H1 (cell line): ENCODE data around the gene CHN2. TPM values are rescaled to one million over a fixed set of nuclear protein-coding genes. Genes with fewer than 3 reads are reported as not detected.

Experiments used
- CTCF ChIA-PET: fragments of 300-600 bp; sonication (Branson Sonifier 250); formaldehyde crosslinking; loops from one replicate; lab custom pipeline; 2021; ENCODE audit not compliant: partially characterized antibody; lab: Charles Lee
- POLR2A ChIA-PET: fragments of 300-600 bp; sonication (Branson Sonifier 250); formaldehyde crosslinking; loops from one replicate; lab custom pipeline; 2021; ENCODE audit warnings: inconsistent platforms; ENCODE audit not compliant: partially characterized antibody; lab: Charles Lee
- DNase-seq, 2 experiments: peaks; one replicate each; pipeline versions ENCODE4 v3.0.0 to v3.0.0-alpha.2; 2010 to 2022; ENCODE audit warnings: low spot score in 2 of 2, low read depth in 1 of 2, mixed read lengths in 1 of 2
- FAIRE-seq: peaks from 2 replicates; lab custom pipeline; 2011; peaks lifted over from hg19 to GRCh38; lab: Jason Lieb, UNC
- H2AFZ ChIP-seq: 2 replicates; pipeline ENCODE4 v1.8.1; 2012; ENCODE audit warnings: low read length, inconsistent platforms
- H2AK5ac ChIP-seq: 2 replicates; pipeline ENCODE4 v1.6.1; 2013; ENCODE audit warnings: low read depth, low read length
- H2BK120ac ChIP-seq: replicated peaks from 2 replicates; pipeline ENCODE3; 2013; ENCODE audit warnings: low read depth, low read length, inconsistent platforms
- H2BK12ac ChIP-seq: 2 replicates; pipeline ENCODE4 v1.6.1; 2013; ENCODE audit warnings: low read depth, low read length
- H2BK15ac ChIP-seq: 2 replicates; pipeline ENCODE4 v1.6.1; 2013; ENCODE audit warnings: low read length
- H2BK20ac ChIP-seq: 2 replicates; pipeline ENCODE4 v1.6.1; 2013; ENCODE audit warnings: low read length
- H2BK5ac ChIP-seq: 2 replicates; pipeline ENCODE4 v1.6.1; 2013; ENCODE audit warnings: low read depth, low read length
- H3K14ac ChIP-seq: 2 replicates; pipeline ENCODE4 v1.6.1; 2013; ENCODE audit warnings: inconsistent platforms; ENCODE audit not compliant: insufficient read length
- H3K18ac ChIP-seq: 2 replicates; pipeline ENCODE4 v1.6.1; 2013; ENCODE audit warnings: low read length; ENCODE audit errors: extremely low read depth
- H3K23ac ChIP-seq: 2 replicates; pipeline ENCODE4 v1.6.1; 2013; ENCODE audit warnings: inconsistent platforms; ENCODE audit not compliant: insufficient read length
- H3K23me2 ChIP-seq: 2 replicates; pipeline ENCODE4 v1.6.1; 2013; ENCODE audit warnings: low read depth, low read length
- H3K27ac ChIP-seq: 2 replicates; pipeline ENCODE4 v1.6.1; 2011; ENCODE audit warnings: low read depth, low read length, inconsistent platforms
- H3K27me3 ChIP-seq, 4 experiments: replicated peaks in 1 of 4; 1 replicate in 1 of 4; 2 replicates in 3 of 4; pipeline versions ENCODE4 v1.6.1 to v1.8.1; 2011 to 2013; ENCODE audit warnings: low read length in 3 of 4, mild to moderate bottlenecking in 3 of 4, inconsistent platforms in 2 of 4, mixed read lengths in 2 of 4, moderate library complexity in 1 of 4; ENCODE audit not compliant: control insufficient read depth in 3 of 4, insufficient read depth in 3 of 4; ENCODE audit errors: extremely low read depth in 1 of 4
- H3K36me3 ChIP-seq, 4 experiments: 2 replicates each; pipeline versions ENCODE4 v1.6.1 to v1.8.1; 2011 to 2013; ENCODE audit warnings: mild to moderate bottlenecking in 4 of 4, low read length in 3 of 4, moderate library complexity in 2 of 4, control low read depth in 1 of 4, inconsistent platforms in 1 of 4; ENCODE audit not compliant: insufficient read depth in 4 of 4, control insufficient read depth in 2 of 4
- H3K4ac ChIP-seq: replicated peaks from 2 replicates; pipeline ENCODE3; 2013; ENCODE audit warnings: low read length, low read depth, mixed read lengths, inconsistent platforms; ENCODE audit not compliant: insufficient read length
- H3K4me1 ChIP-seq, 4 experiments: replicated peaks in 1 of 4; 1 replicate in 1 of 4; 2 replicates in 3 of 4; pipeline versions ENCODE4 v1.6.1 to v1.8.1; 2011 to 2013; ENCODE audit warnings: low read length in 3 of 4, inconsistent platforms in 2 of 4, mixed read lengths in 1 of 4; ENCODE audit not compliant: insufficient read depth in 4 of 4, control insufficient read depth in 3 of 4
- H3K4me2 ChIP-seq, 2 experiments: 2 replicates each; pipeline versions ENCODE4 v1.6.1 to v1.8.1; 2011 to 2013; ENCODE audit warnings: low read depth in 2 of 2, low read length in 2 of 2, control low read depth in 1 of 2, inconsistent platforms in 1 of 2, mild to moderate bottlenecking in 1 of 2; ENCODE audit not compliant: insufficient read depth in 1 of 2
- H3K4me3 ChIP-seq, 4 experiments: fragments of 200-600, 300-600 bp in 1 of 4; sonication (generic), shearing (Covaris generic), sonication (Bioruptor Twin) in 1 of 4; 2 replicates each; pipeline versions ENCODE4 v1.5.1 to v1.8.1; 2011 to 2016; ENCODE audit warnings: low read length in 4 of 4, low read depth in 3 of 4, control low read depth in 2 of 4, inconsistent platforms in 2 of 4, mild to moderate bottlenecking in 2 of 4, mixed read lengths in 1 of 4, moderate library complexity in 1 of 4; ENCODE audit not compliant: insufficient read depth in 2 of 4; ENCODE audit errors: extremely low read depth in 1 of 4
- H3K56ac ChIP-seq: replicated peaks from 2 replicates; pipeline ENCODE3; 2013; ENCODE audit warnings: low read depth, mild to moderate bottlenecking, mixed read lengths, low read length, inconsistent platforms; ENCODE audit not compliant: insufficient read length
- H3K79me1 ChIP-seq: 2 replicates; pipeline ENCODE4 v1.6.1; 2013; ENCODE audit warnings: low read depth, low read length, control low read depth
- H3K79me2 ChIP-seq, 2 experiments: 2 replicates each; pipeline versions ENCODE4 v1.6.1 to v1.8.1; 2012 to 2013; ENCODE audit warnings: low read length in 2 of 2, mild to moderate bottlenecking in 2 of 2, inconsistent platforms in 1 of 2; ENCODE audit not compliant: insufficient read depth in 2 of 2, control insufficient read depth in 1 of 2
- H3K9ac ChIP-seq, 4 experiments: replicated peaks in 1 of 4; 1 replicate in 1 of 4; 2 replicates in 3 of 4; pipeline versions ENCODE4 v1.6.1 to v1.8.1; 2011 to 2013; ENCODE audit warnings: low read depth in 3 of 4, low read length in 3 of 4, control low read depth in 2 of 4, mild to moderate bottlenecking in 2 of 4, moderate library complexity in 2 of 4, inconsistent platforms in 1 of 4; ENCODE audit errors: extremely low read depth in 1 of 4
- H3K9me3 ChIP-seq, 2 experiments: 2 replicates each; pipeline versions ENCODE4 v1.6.1 to v1.8.1; 2012 to 2013; ENCODE audit warnings: mild to moderate bottlenecking in 2 of 2, moderate library complexity in 2 of 2, control low read depth in 1 of 2, inconsistent platforms in 1 of 2, low read depth in 1 of 2, low read length in 1 of 2, mixed read lengths in 1 of 2; ENCODE audit not compliant: insufficient read depth in 2 of 2
- H4K20me1 ChIP-seq, 2 experiments: replicated peaks in 1 of 2; 2 replicates each; pipeline versions ENCODE3 to v1.8.1; 2011 to 2013; ENCODE audit warnings: inconsistent platforms in 2 of 2, low read length in 2 of 2, mild to moderate bottlenecking in 1 of 2; ENCODE audit not compliant: insufficient read depth in 2 of 2, control insufficient read depth in 1 of 2
- H4K5ac ChIP-seq: 2 replicates; pipeline ENCODE4 v1.6.1; 2013; ENCODE audit warnings: low read length, low read depth, mixed read lengths, inconsistent platforms; ENCODE audit not compliant: insufficient read length
- H4K8ac ChIP-seq: 2 replicates; pipeline ENCODE4 v1.8.0; 2013; ENCODE audit warnings: mild to moderate bottlenecking, moderate library complexity, low read length, inconsistent platforms; ENCODE audit not compliant: insufficient read depth; ENCODE audit errors: extremely low read depth
- H4K91ac ChIP-seq: replicated peaks from 2 replicates; pipeline ENCODE3; 2013; ENCODE audit warnings: low read length, mixed read lengths, inconsistent platforms; ENCODE audit not compliant: insufficient read length
- ATF3 ChIP-seq: IDR thresholded peaks from 2 replicates; pipeline ENCODE4 v1.6.1; 2011; ENCODE audit warnings: low read depth, mild to moderate bottlenecking, low read length; ENCODE audit not compliant: insufficient read depth
- CBX5 ChIP-seq: fragments of 300-800, 300-1000 bp; sonication (generic); IDR thresholded peaks from 2 replicates; pipeline ENCODE4 v1.7.1; 2016; ENCODE audit warnings: antibody characterized with exemption, low read length, low read depth
- CHD2 ChIP-seq: IDR thresholded peaks from 2 replicates; pipeline ENCODE4 v1.6.1; 2012; ENCODE audit warnings: low read length, improper control_type of control experiment
- CTBP2 ChIP-seq: IDR thresholded peaks from 2 replicates; pipeline ENCODE4 v1.7.0; 2011; ENCODE audit warnings: borderline replicate concordance, mild to moderate bottlenecking, moderate library complexity, mixed read lengths, low read length; ENCODE audit not compliant: insufficient read depth, insufficient read length
- EGR1 ChIP-seq: IDR thresholded peaks from 2 replicates; pipeline ENCODE4 v1.6.1; 2011; ENCODE audit warnings: low read depth, low read length, borderline replicate concordance
- NRF1 ChIP-seq: IDR thresholded peaks from 2 replicates; pipeline ENCODE4 v1.6.1; 2011; ENCODE audit warnings: mild to moderate bottlenecking, low read depth, low read length, improper control_type of control experiment
- PHF8 ChIP-seq: fragments of 200-600 bp; sonication (generic); conservative IDR thresholded peaks from 2 replicates; pipeline ENCODE4 v1.7.1; 2012; ENCODE audit warnings: low read depth, mild to moderate bottlenecking, inconsistent platforms, low read length, moderate library complexity
- POLR2A ChIP-seq, 2 experiments: IDR thresholded peaks; 1 replicate in 1 of 2; 2 replicates in 1 of 2; pipeline ENCODE4 v1.6.1; 2011; ENCODE audit warnings: low read depth in 2 of 2, low read length in 2 of 2, mild to moderate bottlenecking in 2 of 2; ENCODE audit errors: control extremely low read depth in 1 of 2
- POLR2AphosphoS5 ChIP-seq: IDR thresholded peaks from 2 replicates; pipeline ENCODE4 v1.6.1; 2011; ENCODE audit warnings: low read depth, low read length
- TEAD4 ChIP-seq: IDR thresholded peaks from 2 replicates; pipeline ENCODE4 v1.6.1; 2012; ENCODE audit warnings: low read depth, low read length, inconsistent platforms, mixed read lengths
- ZNF274 ChIP-seq: IDR thresholded peaks from 2 replicates; pipeline ENCODE4 v1.7.0; 2012; ENCODE audit warnings: low read length, borderline replicate concordance; ENCODE audit errors: extremely low read depth
- WGBS, 2 experiments: shearing (Covaris generic) in 1 of 2; methylation state at CpG; one replicate each; pipeline versions ENCODE4 v1.1.6 to v1.1.7; 2013 to 2015; ENCODE audit warnings: low lambda C conversion rate in 2 of 2, mixed read lengths in 2 of 2, inconsistent platforms in 1 of 2, low coverage in 1 of 2, missing lambda C conversion rate in 1 of 2; ENCODE audit not compliant: insufficient replicate concordance in 2 of 2, insufficient coverage in 1 of 2, insufficient read length in 1 of 2; ENCODE audit errors: extremely low coverage in 1 of 2, missing lambda C conversion rate in 1 of 2; 5-methylcytosine and 5-hydroxymethylcytosine counted together
- polyA plus RNA-seq, 7 experiments: library from polyadenylated mRNA; depleted of rRNA in 3 of 7; stranded (reverse) in 5 of 7; unstranded in 2 of 7; fragments of >200 nt in 5 of 7; fragments of 200-250 nt in 2 of 7; gene quantifications; 1 replicate in 5 of 7; 2 replicates in 1 of 7; 4 replicates in 1 of 7; pipeline versions ENCODE4 v1.2.1 to v1.2.3, GENCODE V29; 2011 to 2013; ENCODE audit warnings: missing spikeins in 2 of 7, mixed read lengths in 2 of 7
- total RNA-seq: library from RNA; stranded (reverse); fragmentation: NEBNext Ultra II Directional; extraction: Animal tissue kit (Norgen Biotek cat#: 25700); gene quantifications from 2 replicates; pipeline ENCODE4 v1.2.1, GENCODE V29; 2021

The CHN2 gene
- total and polyA plus RNA-seq, 2 of the 8 experiments (the other 6 are each of a cell fraction or from before 2014, with no cell fraction given) = 2.9 to 4.8 TPM

- WGBS, 2 experiments = 90% methylated on average over 2 of the region's 2 CpGs; no CpG with 5 or more reads in 1 of the 2 experiments
- Histone ChIP-seq H3K23me2 (peaks cover 10% of the 10 kb centered on the region), H2BK5ac (no peak overlapping the region), H3K27me3 (peaks cover 0 to 4% (median under 1%) of the 10 kb centered on the region in 4 experiments; a peak in 3 of 7 replicates), H3K9me3 (no peaks in the 10 kb centered on the region), H3K18ac (no peak overlapping the region)
- TF ChIP-seq ZNF274 = no peak
- no peak for TF ChIP-seq PHF8
- no peak for TF ChIP-seq POLR2AphosphoS5
- TF ChIP-seq POLR2A (IDR thresholded peaks at IDR 0.05; ENCODE audit: control extremely low read depth in 1 of 2, low read depth in 2 of 2, low read length in 2 of 2) = no peak
- TF ChIP-seq CTBP2 = no peak
- no peak for TF ChIP-seq CHD2
- TF ChIP-seq CBX5 = no peak
- no peak for TF ChIP-seq ATF3
- TF ChIP-seq EGR1 = no peak
- TF ChIP-seq TEAD4 = no peak
- TF ChIP-seq NRF1 = no peak
- TF ChIP-seq, all 59 proteins: peak for 0
- Histone ChIP-seq H4K5ac (no peak overlapping the region), H2BK120ac (no peak overlapping the region), H3K9ac (no peak overlapping the region), H3K27ac (no peak overlapping the region), H2BK12ac (no peak overlapping the region), H3K4me2 (no peak overlapping the region), H2AFZ (no peak overlapping the region), H2AK5ac (no peak overlapping the region), H3K79me1 (no peaks in the 10 kb centered on the region), H3K14ac (no peak overlapping the region), H3K36me3 (no peaks in the 10 kb centered on the region), H3K4ac (no peak overlapping the region), H2BK20ac (no peak overlapping the region), H2BK15ac (no peak overlapping the region), H4K8ac (no peak overlapping the region), H4K91ac (no peak overlapping the region), H3K23ac (no peak overlapping the region), H3K4me3 (no peak overlapping the region), H3K4me1 (peaks cover 0 to 3% (median 0%) of the 10 kb centered on the region in 4 experiments; a peak in 3 of 7 replicates), H3K56ac (no peak overlapping the region), H3K79me2 (no peaks in the 10 kb centered on the region), H4K20me1 (no peaks in the 10 kb centered on the region)
- ChIA-PET CTCF (interaction anchor here (1.0 to 1.9 kb wide), 3 partner anchors 13 to 795 kb away, joined by 3 to 4 read pairs (median 4); no protein-coding TSS in a partner anchor), POLR2A (interaction anchor here (1.4 kb wide), 1 partner anchor 43 kb away, joined by 3 read pairs; no protein-coding TSS in a partner anchor)
- FAIRE-seq (no peak), DNase-seq (no peak)
These were observed 43.7 kb upstream of the CHN2 start for GRCh38 chr7:29150856-29151255.
